H1 (cell line): ENCODE measurements around the gene KCNIP3. TPM values are rescaled to one million over a fixed set of nuclear protein-coding genes. Genes with fewer than 3 reads are reported as not detected.
"Not testable (repeated sequence)": the region's sequence is repeated elsewhere in the genome, so short reads cannot be mapped to it uniquely, and the experiment has no call there.

ENCODE experiments used
- CTCF ChIA-PET: fragments of 300-600 bp; sonication (Branson Sonifier 250); formaldehyde crosslinking; loops from one replicate; lab custom pipeline; 2021; ENCODE audit not compliant: partially characterized antibody; lab: Charles Lee
- POLR2A ChIA-PET: fragments of 300-600 bp; sonication (Branson Sonifier 250); formaldehyde crosslinking; loops from one replicate; lab custom pipeline; 2021; ENCODE audit warnings: inconsistent platforms; ENCODE audit not compliant: partially characterized antibody; lab: Charles Lee
- DNase-seq, 2 experiments: peaks; one replicate each; pipeline versions ENCODE4 v3.0.0 to v3.0.0-alpha.2; 2010 to 2022; ENCODE audit warnings: low spot score in 2 of 2, low read depth in 1 of 2, mixed read lengths in 1 of 2
- FAIRE-seq: peaks from 2 replicates; lab custom pipeline; 2011; peaks lifted over from hg19 to GRCh38; lab: Jason Lieb, UNC
- H2AFZ ChIP-seq: 2 replicates; pipeline ENCODE4 v1.8.1; 2012; ENCODE audit warnings: low read length, inconsistent platforms
- H2AK5ac ChIP-seq: 2 replicates; pipeline ENCODE4 v1.6.1; 2013; ENCODE audit warnings: low read depth, low read length
- H2BK120ac ChIP-seq: replicated peaks from 2 replicates; pipeline ENCODE3; 2013; ENCODE audit warnings: low read depth, low read length, inconsistent platforms
- H2BK12ac ChIP-seq: 2 replicates; pipeline ENCODE4 v1.6.1; 2013; ENCODE audit warnings: low read depth, low read length
- H2BK15ac ChIP-seq: 2 replicates; pipeline ENCODE4 v1.6.1; 2013; ENCODE audit warnings: low read length
- H2BK20ac ChIP-seq: 2 replicates; pipeline ENCODE4 v1.6.1; 2013; ENCODE audit warnings: low read length
- H2BK5ac ChIP-seq: 2 replicates; pipeline ENCODE4 v1.6.1; 2013; ENCODE audit warnings: low read depth, low read length
- H3K14ac ChIP-seq: 2 replicates; pipeline ENCODE4 v1.6.1; 2013; ENCODE audit warnings: inconsistent platforms; ENCODE audit not compliant: insufficient read length
- H3K18ac ChIP-seq: 2 replicates; pipeline ENCODE4 v1.6.1; 2013; ENCODE audit warnings: low read length; ENCODE audit errors: extremely low read depth
- H3K23ac ChIP-seq: 2 replicates; pipeline ENCODE4 v1.6.1; 2013; ENCODE audit warnings: inconsistent platforms; ENCODE audit not compliant: insufficient read length
- H3K23me2 ChIP-seq: 2 replicates; pipeline ENCODE4 v1.6.1; 2013; ENCODE audit warnings: low read depth, low read length
- H3K27ac ChIP-seq: 2 replicates; pipeline ENCODE4 v1.6.1; 2011; ENCODE audit warnings: low read depth, low read length, inconsistent platforms
- H3K27me3 ChIP-seq, 4 experiments: replicated peaks in 1 of 4; 1 replicate in 1 of 4; 2 replicates in 3 of 4; pipeline versions ENCODE4 v1.6.1 to v1.8.1; 2011 to 2013; ENCODE audit warnings: low read length in 3 of 4, mild to moderate bottlenecking in 3 of 4, inconsistent platforms in 2 of 4, mixed read lengths in 2 of 4, moderate library complexity in 1 of 4; ENCODE audit not compliant: control insufficient read depth in 3 of 4, insufficient read depth in 3 of 4; ENCODE audit errors: extremely low read depth in 1 of 4
- H3K36me3 ChIP-seq, 4 experiments: 2 replicates each; pipeline versions ENCODE4 v1.6.1 to v1.8.1; 2011 to 2013; ENCODE audit warnings: mild to moderate bottlenecking in 4 of 4, low read length in 3 of 4, moderate library complexity in 2 of 4, control low read depth in 1 of 4, inconsistent platforms in 1 of 4; ENCODE audit not compliant: insufficient read depth in 4 of 4, control insufficient read depth in 2 of 4
- H3K4ac ChIP-seq: replicated peaks from 2 replicates; pipeline ENCODE3; 2013; ENCODE audit warnings: low read length, low read depth, mixed read lengths, inconsistent platforms; ENCODE audit not compliant: insufficient read length
- H3K4me1 ChIP-seq, 4 experiments: replicated peaks in 1 of 4; 1 replicate in 1 of 4; 2 replicates in 3 of 4; pipeline versions ENCODE4 v1.6.1 to v1.8.1; 2011 to 2013; ENCODE audit warnings: low read length in 3 of 4, inconsistent platforms in 2 of 4, mixed read lengths in 1 of 4; ENCODE audit not compliant: insufficient read depth in 4 of 4, control insufficient read depth in 3 of 4
- H3K4me2 ChIP-seq, 2 experiments: 2 replicates each; pipeline versions ENCODE4 v1.6.1 to v1.8.1; 2011 to 2013; ENCODE audit warnings: low read depth in 2 of 2, low read length in 2 of 2, control low read depth in 1 of 2, inconsistent platforms in 1 of 2, mild to moderate bottlenecking in 1 of 2; ENCODE audit not compliant: insufficient read depth in 1 of 2
- H3K4me3 ChIP-seq, 4 experiments: fragments of 200-600, 300-600 bp in 1 of 4; sonication (generic), shearing (Covaris generic), sonication (Bioruptor Twin) in 1 of 4; 2 replicates each; pipeline versions ENCODE4 v1.5.1 to v1.8.1; 2011 to 2016; ENCODE audit warnings: low read length in 4 of 4, low read depth in 3 of 4, control low read depth in 2 of 4, inconsistent platforms in 2 of 4, mild to moderate bottlenecking in 2 of 4, mixed read lengths in 1 of 4, moderate library complexity in 1 of 4; ENCODE audit not compliant: insufficient read depth in 2 of 4; ENCODE audit errors: extremely low read depth in 1 of 4
- H3K56ac ChIP-seq: replicated peaks from 2 replicates; pipeline ENCODE3; 2013; ENCODE audit warnings: low read depth, mild to moderate bottlenecking, mixed read lengths, low read length, inconsistent platforms; ENCODE audit not compliant: insufficient read length
- H3K79me1 ChIP-seq: 2 replicates; pipeline ENCODE4 v1.6.1; 2013; ENCODE audit warnings: low read depth, low read length, control low read depth
- H3K79me2 ChIP-seq, 2 experiments: 2 replicates each; pipeline versions ENCODE4 v1.6.1 to v1.8.1; 2012 to 2013; ENCODE audit warnings: low read length in 2 of 2, mild to moderate bottlenecking in 2 of 2, inconsistent platforms in 1 of 2; ENCODE audit not compliant: insufficient read depth in 2 of 2, control insufficient read depth in 1 of 2
- H3K9ac ChIP-seq, 4 experiments: replicated peaks in 1 of 4; 1 replicate in 1 of 4; 2 replicates in 3 of 4; pipeline versions ENCODE4 v1.6.1 to v1.8.1; 2011 to 2013; ENCODE audit warnings: low read depth in 3 of 4, low read length in 3 of 4, control low read depth in 2 of 4, mild to moderate bottlenecking in 2 of 4, moderate library complexity in 2 of 4, inconsistent platforms in 1 of 4; ENCODE audit errors: extremely low read depth in 1 of 4
- H3K9me3 ChIP-seq, 2 experiments: 2 replicates each; pipeline versions ENCODE4 v1.6.1 to v1.8.1; 2012 to 2013; ENCODE audit warnings: mild to moderate bottlenecking in 2 of 2, moderate library complexity in 2 of 2, control low read depth in 1 of 2, inconsistent platforms in 1 of 2, low read depth in 1 of 2, low read length in 1 of 2, mixed read lengths in 1 of 2; ENCODE audit not compliant: insufficient read depth in 2 of 2
- H4K20me1 ChIP-seq, 2 experiments: replicated peaks in 1 of 2; 2 replicates each; pipeline versions ENCODE3 to v1.8.1; 2011 to 2013; ENCODE audit warnings: inconsistent platforms in 2 of 2, low read length in 2 of 2, mild to moderate bottlenecking in 1 of 2; ENCODE audit not compliant: insufficient read depth in 2 of 2, control insufficient read depth in 1 of 2
- H4K5ac ChIP-seq: 2 replicates; pipeline ENCODE4 v1.6.1; 2013; ENCODE audit warnings: low read length, low read depth, mixed read lengths, inconsistent platforms; ENCODE audit not compliant: insufficient read length
- H4K8ac ChIP-seq: 2 replicates; pipeline ENCODE4 v1.8.0; 2013; ENCODE audit warnings: mild to moderate bottlenecking, moderate library complexity, low read length, inconsistent platforms; ENCODE audit not compliant: insufficient read depth; ENCODE audit errors: extremely low read depth
- H4K91ac ChIP-seq: replicated peaks from 2 replicates; pipeline ENCODE3; 2013; ENCODE audit warnings: low read length, mixed read lengths, inconsistent platforms; ENCODE audit not compliant: insufficient read length
- WGBS, 2 experiments: shearing (Covaris generic) in 1 of 2; methylation state at CpG; one replicate each; pipeline versions ENCODE4 v1.1.6 to v1.1.7; 2013 to 2015; ENCODE audit warnings: low lambda C conversion rate in 2 of 2, mixed read lengths in 2 of 2, inconsistent platforms in 1 of 2, low coverage in 1 of 2, missing lambda C conversion rate in 1 of 2; ENCODE audit not compliant: insufficient replicate concordance in 2 of 2, insufficient coverage in 1 of 2, insufficient read length in 1 of 2; ENCODE audit errors: extremely low coverage in 1 of 2, missing lambda C conversion rate in 1 of 2; 5-methylcytosine and 5-hydroxymethylcytosine counted together
- polyA plus RNA-seq, 7 experiments: library from polyadenylated mRNA; depleted of rRNA in 3 of 7; stranded (reverse) in 5 of 7; unstranded in 2 of 7; fragments of >200 nt in 5 of 7; fragments of 200-250 nt in 2 of 7; gene quantifications; 1 replicate in 5 of 7; 2 replicates in 1 of 7; 4 replicates in 1 of 7; pipeline versions ENCODE4 v1.2.1 to v1.2.3, GENCODE V29; 2011 to 2013; ENCODE audit warnings: missing spikeins in 2 of 7, mixed read lengths in 2 of 7
- total RNA-seq: library from RNA; stranded (reverse); fragmentation: NEBNext Ultra II Directional; extraction: Animal tissue kit (Norgen Biotek cat#: 25700); gene quantifications from 2 replicates; pipeline ENCODE4 v1.2.1, GENCODE V29; 2021

Gene KCNIP3
- total and polyA plus RNA-seq, 2 of the 8 experiments (the other 6 are each of a cell fraction or from before 2014, with no cell fraction given): 0.33 to 1.9 TPM

DNA sequence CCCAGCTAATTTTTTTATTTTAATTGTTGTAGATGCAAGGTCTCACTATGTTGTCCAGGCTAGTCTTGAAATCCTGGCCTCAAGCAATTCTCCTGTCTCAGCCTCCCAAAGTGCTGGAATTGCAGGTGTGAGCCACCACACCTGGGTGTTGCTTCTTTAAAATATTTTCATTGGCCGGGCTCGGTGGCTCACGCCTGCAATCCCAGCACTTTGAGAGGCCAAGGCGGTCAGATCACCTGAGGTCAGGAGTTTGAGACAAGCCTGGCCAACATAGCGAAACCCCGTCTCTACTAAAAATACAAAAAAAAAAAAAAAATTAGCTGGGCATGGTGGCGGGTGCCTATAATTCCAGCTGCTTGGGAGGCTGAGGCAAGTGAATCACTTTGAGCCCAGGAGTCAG, 81.1 kb downstream of the KCNIP3 start:
- H2AFZ ChIP-seq, H3K14ac ChIP-seq, H2BK20ac ChIP-seq, H3K4me3 ChIP-seq, H4K5ac ChIP-seq, DNase-seq, H4K20me1 ChIP-seq, H3K56ac ChIP-seq, H3K36me3 ChIP-seq, H3K79me1 ChIP-seq, H4K8ac ChIP-seq, H3K18ac ChIP-seq, POLR2A ChIA-PET, H3K23ac ChIP-seq, H3K9ac ChIP-seq, H2AK5ac ChIP-seq, CTCF ChIA-PET, H3K27ac ChIP-seq, H2BK15ac ChIP-seq, H3K4ac ChIP-seq, H3K23me2 ChIP-seq, H2BK12ac ChIP-seq, H3K4me2 ChIP-seq, H3K27me3 ChIP-seq, H3K4me1 ChIP-seq, H3K79me2 ChIP-seq, H2BK5ac ChIP-seq, FAIRE-seq, H2BK120ac ChIP-seq, H4K91ac ChIP-seq: not testable (repeated sequence)
- 96% methylated on average over 7 of the region's 7 CpGs; no CpG with 5 or more reads in 1 of the 2 experiments for WGBS, 2 experiments
- peaks cover 54 to 91% of the 10 kb centered on the region in 2 experiments for H3K9me3 ChIP-seq
